Naive B cell (primary cell): ENCODE data around the gene MGST3. TPM values are rescaled to one million over a fixed set of nuclear protein-coding genes. Genes with fewer than 3 reads are reported as not detected.
A peak's percentile ranks its signal among the peaks of the same experiment; 100 is the strongest.
"Not testable (repeated sequence)": the region's sequence is repeated elsewhere in the genome, so short reads cannot be mapped to it uniquely, and the experiment has no call there.

Experiments
- ATAC-seq, 2 donors: fragments of 150-1000 bp; cut with Tn5 transposase; 2 replicates each; pipeline ENCODE4 v1.10.0; 2021; ENCODE audit warnings: low read depth in 2 of 2, mild to moderate bottlenecking in 2 of 2, moderate library complexity in 2 of 2
- DNase-seq: peaks from one replicate; pipeline ENCODE4 v3.0.0; 2022
- H3K27ac Mint-ChIP-seq, 6 donors: one replicate each; pipeline ENCODE4 v1.8.0; 2020 to 2022; ENCODE audit warnings: mild to moderate bottlenecking in 6 of 6, mixed read lengths in 6 of 6, moderate library complexity in 5 of 6, inconsistent platforms in 2 of 6
- H3K27me3 Mint-ChIP-seq, 3 donors: one replicate each; pipeline ENCODE4 v1.8.0; 2021 to 2022; ENCODE audit warnings: mixed read lengths in 3 of 3, mild to moderate bottlenecking in 1 of 3
- H3K36me3 Mint-ChIP-seq, 2 donors: one replicate each; pipeline ENCODE4 v1.8.0; 2020 to 2022; ENCODE audit warnings: mixed read lengths in 2 of 2, inconsistent platforms in 1 of 2, mild to moderate bottlenecking in 1 of 2
- H3K4me1 Mint-ChIP-seq, 3 donors: one replicate each; pipeline ENCODE4 v1.8.0; 2020 to 2022; ENCODE audit warnings: mixed read lengths in 3 of 3, inconsistent platforms in 1 of 3, mild to moderate bottlenecking in 1 of 3, moderate library complexity in 1 of 3
- H3K4me3 Mint-ChIP-seq, 8 donors: one replicate each; pipeline ENCODE4 v1.8.0; 2020 to 2022; ENCODE audit warnings: mild to moderate bottlenecking in 8 of 8, mixed read lengths in 8 of 8, moderate library complexity in 8 of 8, inconsistent platforms in 2 of 8
- H3K9me3 Mint-ChIP-seq, 7 donors: one replicate each; pipeline ENCODE4 v1.8.0; 2020 to 2022; ENCODE audit warnings: mixed read lengths in 7 of 7, mild to moderate bottlenecking in 5 of 7, inconsistent platforms in 2 of 7, moderate library complexity in 1 of 7
- polyA plus RNA-seq, 6 donors: library from polyadenylated mRNA; unstranded; fragments of 300-500 nt; fragmentation: Illumina TruSeq; gene quantifications; one replicate each; pipeline ENCODE4 v1.2.3, GENCODE V29; 2021; ENCODE audit warnings: low read depth in 6 of 6

The MGST3 gene
- polyA plus RNA-seq, 6 donors from 2014 or later: 76.4 to 133 (median 116) TPM

DNA sequence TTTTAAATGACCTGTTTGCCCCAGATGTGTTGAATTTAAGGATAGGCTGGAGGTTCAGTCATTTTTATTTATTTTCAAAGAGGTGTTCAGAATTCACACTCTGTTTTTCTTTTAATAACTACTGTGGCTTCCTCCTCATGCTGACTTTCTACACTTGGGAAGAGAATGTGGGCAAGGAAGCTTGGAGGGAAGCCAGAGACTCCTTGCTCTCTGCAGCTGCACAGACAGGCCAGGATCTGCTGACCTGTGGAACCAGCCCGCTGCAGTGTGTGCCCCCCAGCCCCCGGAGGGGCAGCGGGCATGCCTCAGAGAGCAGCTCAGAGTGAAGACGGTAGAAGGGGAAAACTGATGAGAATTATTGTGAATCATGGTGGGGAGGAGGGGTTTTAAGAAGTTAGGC, 16.9 kb downstream of the MGST3 start:
- Mint-ChIP-seq H3K27me3 (no peaks in the 10 kb centered on the region), H3K4me1 (peaks cover 19 to 25% (median 20%) of the 10 kb centered on the region in 3 donors), H3K4me3 (no peak overlapping the region), H3K27ac (peak overlapping the region in 2 of 6 donors; percentile 33 to 70), H3K9me3 (no peaks in the 10 kb centered on the region), H3K36me3 (no peaks in the 10 kb centered on the region)
- DNase-seq (no peak), ATAC-seq (no peak)

DNA sequence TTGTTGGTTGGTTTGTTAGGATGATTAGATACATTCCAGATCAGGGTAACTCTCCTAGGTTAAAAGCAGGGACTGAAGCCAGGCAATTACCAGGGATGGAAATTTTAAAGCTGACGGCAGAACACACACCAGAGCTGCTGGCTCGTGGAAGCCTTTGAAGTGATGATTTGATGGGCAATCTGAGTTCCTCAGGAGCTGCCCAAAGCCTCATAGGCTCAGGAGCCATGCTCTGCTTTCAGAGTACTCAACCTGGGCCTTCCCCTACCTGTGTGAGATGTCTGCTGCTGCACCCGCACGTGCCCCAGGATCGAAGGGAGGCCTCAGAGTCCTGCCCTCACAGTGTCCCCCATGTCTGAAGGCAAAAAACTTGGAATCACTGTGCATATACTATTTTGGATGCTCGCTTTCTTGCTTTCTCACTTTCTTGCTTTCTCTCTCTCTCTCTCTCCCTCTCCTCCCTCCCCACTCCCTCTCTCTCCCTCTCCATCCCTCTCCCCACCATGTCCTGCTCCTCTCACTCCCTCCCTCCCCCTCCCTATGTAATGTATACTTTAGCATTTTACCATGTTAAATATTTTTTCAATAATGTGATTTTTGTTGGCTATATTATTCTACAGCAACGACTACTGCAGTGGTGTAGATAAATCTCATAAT, 18.0 kb downstream of the MGST3 start:
- Mint-ChIP-seq H3K27me3 (no peaks in the 10 kb centered on the region), H3K4me3 (no peak overlapping the region), H3K9me3 (no peaks in the 10 kb centered on the region), H3K27ac (no peak overlapping the region), H3K36me3 (peaks cover 0 to 3% of the 10 kb centered on the region in 2 donors), H3K4me1 (peaks cover 19 to 25% (median 20%) of the 10 kb centered on the region in 3 donors)
- DNase-seq (no peak), ATAC-seq (no peak)

DNA sequence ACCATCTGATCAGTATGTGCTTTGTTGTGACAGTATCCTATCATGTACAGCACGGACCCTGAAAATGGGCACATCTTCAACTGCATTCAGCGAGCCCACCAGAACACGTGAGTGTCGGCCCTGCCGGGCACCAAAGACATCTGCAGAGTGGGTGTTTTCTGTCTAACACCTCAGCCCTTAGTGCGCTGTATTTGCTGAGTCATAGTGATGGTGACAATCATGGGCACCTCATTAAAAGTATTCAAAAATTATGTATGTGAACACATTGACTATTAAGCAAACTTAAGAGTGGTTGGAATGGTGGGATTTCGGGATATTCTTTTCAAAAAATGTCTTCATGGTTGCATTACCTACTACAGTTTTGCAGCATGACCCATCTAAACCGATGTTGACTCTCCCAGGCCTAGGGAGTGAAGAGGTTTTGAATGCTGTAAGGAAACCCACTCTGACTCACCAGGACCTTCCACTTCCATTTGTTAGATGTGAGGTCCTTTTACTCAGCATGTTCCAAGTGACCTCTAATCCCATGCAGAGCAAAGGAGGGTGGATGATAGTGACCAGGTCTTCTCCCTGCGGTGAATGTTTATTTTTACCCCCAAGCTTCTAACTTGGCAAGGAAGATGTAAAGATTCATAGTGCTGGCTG, 20.1 kb downstream of the MGST3 start:
- no peaks in the 10 kb centered on the region for H3K9me3 Mint-ChIP-seq
- ATAC-seq (no peak), DNase-seq (no peak)
- no peaks in the 10 kb centered on the region for H3K27me3 Mint-ChIP-seq
- no peak overlapping the region for H3K4me3 Mint-ChIP-seq
- peaks cover 8 to 17% (median 9%) of the 10 kb centered on the region in 3 donors for H3K4me1 Mint-ChIP-seq
- no peak overlapping the region for H3K27ac Mint-ChIP-seq
- peaks cover 0 to 14% of the 10 kb centered on the region in 2 donors for H3K36me3 Mint-ChIP-seq

DNA sequence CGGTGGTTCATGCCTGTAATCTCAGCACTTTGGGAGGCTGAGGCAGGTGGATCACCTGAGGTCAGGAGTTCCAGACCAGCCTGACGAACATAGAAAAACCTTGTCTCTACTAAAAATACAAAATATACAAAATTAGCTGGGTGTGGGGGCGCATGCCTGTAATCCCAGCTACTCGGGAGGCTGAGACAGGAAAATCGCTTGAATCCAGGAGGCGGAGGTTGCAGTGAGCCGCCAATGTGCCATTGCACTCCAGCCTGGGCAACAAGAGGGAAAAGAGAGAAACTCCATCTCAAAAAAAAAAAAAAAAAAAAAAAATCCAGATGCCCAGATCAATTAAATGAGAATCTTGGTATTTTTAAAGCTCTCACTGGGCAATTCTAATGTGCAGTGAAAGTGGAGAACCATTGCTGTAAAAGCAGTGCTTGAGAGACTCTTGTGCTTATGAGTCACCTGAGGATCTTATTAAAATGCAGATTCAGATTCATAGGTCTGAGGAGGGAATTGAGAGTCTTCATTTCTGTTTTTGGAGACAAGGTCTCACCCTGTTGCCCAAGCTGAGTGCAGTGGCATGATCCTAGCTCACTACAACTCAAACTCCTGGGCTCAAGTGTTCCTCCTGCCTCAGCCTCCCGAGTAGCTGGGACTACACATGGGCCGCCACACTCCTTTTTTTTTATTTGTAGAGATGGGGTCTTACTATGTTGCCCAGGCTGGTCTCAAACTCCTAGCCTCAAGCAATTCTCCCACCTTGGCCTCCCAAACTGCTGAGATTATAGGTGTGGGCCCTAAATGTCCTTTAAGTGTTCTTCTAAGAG, 27.9 kb downstream of the MGST3 start:
- H3K9me3 Mint-ChIP-seq, ATAC-seq, DNase-seq, H3K27me3 Mint-ChIP-seq, H3K4me1 Mint-ChIP-seq, H3K4me3 Mint-ChIP-seq: not testable (repeated sequence)
- Mint-ChIP-seq H3K27ac (peak overlapping the region in 3 of 6 donors; percentile 7 to 37 (median 22)), H3K36me3 (peaks cover 12 to 26% of the 10 kb centered on the region in 2 donors)

DNA sequence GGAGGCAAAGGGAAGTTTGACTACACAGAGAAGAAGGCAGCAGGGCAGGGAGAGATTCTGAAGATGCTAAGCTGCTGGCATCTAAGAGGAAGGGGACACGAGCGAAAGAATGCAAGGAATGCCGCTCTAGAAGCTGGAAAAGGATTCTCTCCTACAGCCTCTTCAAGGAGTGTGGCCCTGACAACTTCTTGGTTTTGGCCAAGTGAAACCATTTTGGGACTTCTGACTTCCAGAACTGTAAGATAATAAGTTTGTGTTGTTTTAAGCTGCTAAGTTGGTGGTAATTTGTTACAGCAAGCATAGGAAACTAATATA, 28.5 kb downstream of the MGST3 start:
- H3K27ac Mint-ChIP-seq: peak overlapping the region in 1 of 6 donors; percentile 22
- ATAC-seq: no peak
- H3K9me3 Mint-ChIP-seq: no peaks in the 10 kb centered on the region
- no peak overlapping the region for H3K4me3 Mint-ChIP-seq
- no peaks in the 10 kb centered on the region for H3K27me3 Mint-ChIP-seq
- H3K4me1 Mint-ChIP-seq: no peaks in the 10 kb centered on the region
- no peak for DNase-seq
- peaks cover 13 to 26% of the 10 kb centered on the region in 2 donors for H3K36me3 Mint-ChIP-seq

DNA sequence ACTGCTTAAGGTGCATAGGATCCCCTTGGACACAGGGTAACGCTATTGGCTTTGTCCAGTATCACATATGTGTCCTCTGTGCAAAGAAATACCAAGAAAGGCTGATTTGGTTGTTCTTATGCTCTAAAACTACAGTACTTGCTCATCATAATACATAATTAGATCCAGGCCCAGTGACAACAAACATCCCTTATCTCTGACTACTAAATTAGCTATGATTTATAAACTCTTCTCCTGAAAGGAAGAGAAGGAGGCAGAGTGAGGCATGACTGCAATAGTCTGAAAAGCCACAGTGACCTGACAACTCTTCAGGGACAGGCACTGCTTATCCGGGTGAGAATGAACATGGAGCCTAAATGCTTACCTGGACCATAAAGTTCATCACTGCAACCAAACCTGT, 30.7 kb downstream of the MGST3 start:
- Mint-ChIP-seq H3K36me3 (peaks cover 21 to 30% of the 10 kb centered on the region in 2 donors), H3K9me3 (no peaks in the 10 kb centered on the region), H3K27ac (peak overlapping the region in 3 of 6 donors; percentile 39 to 64 (median 53)), H3K4me3 (no peak overlapping the region), H3K27me3 (no peaks in the 10 kb centered on the region), H3K4me1 (peaks cover 0 to 4% (median 0%) of the 10 kb centered on the region in 3 donors)
- no peak for ATAC-seq
- DNase-seq: no peak

DNA sequence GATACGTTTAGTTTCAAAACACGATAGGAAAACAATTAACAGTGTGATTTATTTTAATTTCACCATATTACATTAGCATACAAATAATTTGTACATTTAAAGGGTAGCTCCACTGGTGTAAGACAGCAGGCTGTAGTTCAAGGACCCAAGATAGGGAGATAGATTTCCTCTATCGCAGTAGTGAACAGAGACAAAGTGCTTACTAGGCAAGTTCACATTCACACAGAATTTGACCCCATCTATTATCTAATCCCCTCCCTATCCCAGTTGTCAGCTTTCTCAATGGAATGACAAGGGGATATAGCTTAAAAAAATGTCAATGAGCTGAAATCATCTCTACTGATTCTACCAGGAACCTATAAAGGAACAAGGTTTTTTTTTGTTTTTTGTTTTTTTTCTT, 31.2 kb downstream of the MGST3 start:
- ATAC-seq (no peak), DNase-seq (no peak)
- H3K27me3 Mint-ChIP-seq: no peaks in the 10 kb centered on the region
- H3K36me3 Mint-ChIP-seq: peaks cover 19 to 34% of the 10 kb centered on the region in 2 donors
- H3K4me1 Mint-ChIP-seq: peaks cover 0 to 4% (median 0%) of the 10 kb centered on the region in 3 donors
- peak overlapping the region in 2 of 6 donors; percentile 3 to 12 for H3K27ac Mint-ChIP-seq
- no peak overlapping the region for H3K4me3 Mint-ChIP-seq
- no peaks in the 10 kb centered on the region for H3K9me3 Mint-ChIP-seq

DNA sequence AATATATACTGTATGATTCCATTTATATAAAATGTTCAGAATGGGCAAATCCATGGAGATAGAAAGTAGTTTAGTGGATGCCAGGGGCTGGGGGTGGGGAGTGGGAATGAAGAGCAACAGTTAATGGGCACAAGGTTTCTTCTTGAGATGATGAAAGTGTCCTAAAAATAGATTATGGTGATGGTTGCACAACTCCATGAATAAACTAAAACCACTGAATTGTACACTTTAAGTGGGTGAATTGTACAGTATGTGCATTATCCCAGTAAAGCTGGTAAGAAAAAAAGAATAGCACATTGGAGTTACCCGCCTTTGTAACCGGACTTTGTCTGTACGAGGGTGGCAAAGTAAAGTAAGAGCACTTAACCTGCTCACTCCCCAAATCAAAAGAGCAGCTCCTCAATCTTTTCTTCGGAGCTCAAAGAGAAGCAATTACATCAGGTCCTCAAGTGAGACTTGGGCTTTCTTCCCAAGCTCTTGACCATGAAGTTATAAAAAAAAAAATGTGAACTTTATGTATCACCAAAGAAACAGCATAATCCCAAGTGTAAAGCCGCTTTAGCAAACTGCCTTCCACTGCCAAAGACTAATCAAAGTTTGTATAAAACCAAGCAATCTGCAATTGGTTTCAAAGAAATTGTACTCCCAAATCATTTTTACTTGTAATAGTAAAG, 35.3 kb downstream of the MGST3 start:
- Mint-ChIP-seq H3K27ac (no peak overlapping the region), H3K36me3 (peaks cover 31 to 52% of the 10 kb centered on the region in 2 donors), H3K4me3 (no peak overlapping the region), H3K4me1 (peaks cover 0 to 4% (median 0%) of the 10 kb centered on the region in 3 donors), H3K27me3 (no peaks in the 10 kb centered on the region), H3K9me3 (no peaks in the 10 kb centered on the region)
- ATAC-seq (no peak), DNase-seq (no peak)

DNA sequence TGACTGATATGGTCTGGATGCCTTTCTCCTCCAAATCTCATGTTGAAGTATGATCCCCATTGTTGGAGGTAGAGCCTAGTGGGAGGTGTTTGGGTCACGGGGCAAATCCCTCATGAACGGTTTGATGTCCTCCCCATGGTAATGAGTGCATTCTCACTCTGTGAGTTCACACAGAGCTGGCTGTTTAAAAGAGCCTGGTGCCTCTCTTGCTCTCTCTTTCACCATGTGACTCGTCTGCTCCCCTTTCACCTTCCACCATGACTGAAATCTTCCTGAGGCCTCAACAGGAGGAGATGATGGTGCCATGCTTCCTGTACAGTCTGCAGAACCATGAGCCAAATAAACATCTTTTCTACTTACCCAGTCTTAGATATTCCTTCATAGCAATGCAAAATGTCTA, 37.1 kb downstream of the MGST3 start:
- H3K4me1 Mint-ChIP-seq: peaks cover 2 to 8% (median 5%) of the 10 kb centered on the region in 3 donors
- no peak overlapping the region for H3K4me3 Mint-ChIP-seq
- peaks cover 50 to 64% of the 10 kb centered on the region in 2 donors for H3K36me3 Mint-ChIP-seq
- no peaks in the 10 kb centered on the region for H3K27me3 Mint-ChIP-seq
- ATAC-seq (no peak), DNase-seq (no peak)
- no peak overlapping the region for H3K27ac Mint-ChIP-seq
- H3K9me3 Mint-ChIP-seq: peaks cover 0 to 3% (median 0%) of the 10 kb centered on the region in 7 donors

DNA sequence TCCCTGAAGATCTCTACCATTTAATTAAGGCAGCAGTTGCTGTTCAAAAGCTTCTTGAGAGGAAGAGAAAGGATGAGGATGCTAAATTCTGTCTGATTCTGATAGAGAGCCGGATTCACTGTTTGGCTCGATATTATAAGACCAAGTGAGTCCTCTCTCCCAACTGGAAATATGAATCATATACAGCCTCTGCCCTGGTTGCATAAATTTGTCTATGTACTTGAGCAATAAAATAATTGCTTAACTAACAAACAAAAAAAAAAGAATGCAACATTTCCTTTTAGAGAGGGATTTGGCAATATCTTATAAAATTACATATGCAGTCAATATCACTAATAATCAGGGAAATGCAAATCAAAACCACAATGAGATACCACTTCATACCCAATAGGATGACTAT, 40.5 kb downstream of the MGST3 start:
- H3K36me3 Mint-ChIP-seq: peaks cover 50 to 64% of the 10 kb centered on the region in 2 donors
- ATAC-seq (no peak), DNase-seq (no peak)
- peaks cover 5 to 13% (median 11%) of the 10 kb centered on the region in 3 donors for H3K4me1 Mint-ChIP-seq
- peaks cover 0 to 3% (median 0%) of the 10 kb centered on the region in 7 donors for H3K9me3 Mint-ChIP-seq
- no peaks in the 10 kb centered on the region for H3K27me3 Mint-ChIP-seq
- no peak overlapping the region for H3K4me3 Mint-ChIP-seq
- peak overlapping the region in 1 of 6 donors; percentile 18 for H3K27ac Mint-ChIP-seq

DNA sequence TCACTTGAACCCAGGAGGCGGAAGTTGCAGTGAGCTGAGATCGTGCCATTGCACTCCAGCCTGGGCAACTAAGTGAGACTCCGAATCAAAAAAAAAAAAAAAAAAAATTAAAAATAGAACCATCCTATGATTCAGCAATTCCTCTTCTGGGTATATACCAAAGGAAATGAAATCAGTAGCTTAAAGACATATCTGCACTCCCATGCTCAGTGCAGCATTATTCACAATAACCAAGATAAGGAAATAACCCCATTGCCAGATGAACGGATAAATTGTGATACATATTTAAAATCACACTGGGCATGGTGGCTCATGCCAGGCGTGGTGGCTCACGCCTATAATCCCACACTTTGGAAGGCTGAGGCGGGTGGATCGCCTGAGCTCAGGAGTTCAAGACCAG, 43.6 kb downstream of the MGST3 start:
- Mint-ChIP-seq H3K9me3 (peaks cover 0 to 3% (median 0%) of the 10 kb centered on the region in 7 donors), H3K27me3 (no peaks in the 10 kb centered on the region), H3K4me1 (peaks cover 5 to 13% (median 11%) of the 10 kb centered on the region in 3 donors), H3K27ac (peak overlapping the region in 1 of 6 donors; percentile 9), H3K4me3 (no peak overlapping the region), H3K36me3 (peaks cover 40 to 61% of the 10 kb centered on the region in 2 donors)
- ATAC-seq: no peak
- no peak for DNase-seq

DNA sequence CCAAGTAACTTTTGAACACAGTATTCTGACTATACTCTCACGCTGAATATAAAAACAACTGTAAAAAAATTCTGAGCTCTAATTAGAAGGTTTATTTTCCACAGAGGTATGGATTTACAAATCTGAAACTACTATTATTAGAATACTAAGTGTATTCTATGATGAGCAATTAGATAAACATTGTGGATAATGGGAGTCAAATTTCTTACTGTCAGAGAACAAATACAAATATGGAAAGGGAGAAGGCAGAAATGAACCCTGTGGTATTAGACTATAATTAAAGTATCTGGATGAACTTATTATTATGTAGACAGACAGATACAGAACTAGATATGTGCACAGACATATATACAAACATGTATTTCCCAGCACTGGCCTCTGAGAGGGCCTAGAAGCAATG, 44.8 kb downstream of the MGST3 start:
- Mint-ChIP-seq H3K4me3 (no peak overlapping the region), H3K9me3 (peaks cover 0 to 3% (median 0%) of the 10 kb centered on the region in 7 donors), H3K27ac (peak overlapping the region in 2 of 6 donors; percentile 11 to 75), H3K36me3 (peaks cover 49 to 62% of the 10 kb centered on the region in 2 donors), H3K27me3 (no peaks in the 10 kb centered on the region), H3K4me1 (peaks cover 5 to 13% (median 11%) of the 10 kb centered on the region in 3 donors)
- ATAC-seq: no peak
- no peak for DNase-seq

DNA sequence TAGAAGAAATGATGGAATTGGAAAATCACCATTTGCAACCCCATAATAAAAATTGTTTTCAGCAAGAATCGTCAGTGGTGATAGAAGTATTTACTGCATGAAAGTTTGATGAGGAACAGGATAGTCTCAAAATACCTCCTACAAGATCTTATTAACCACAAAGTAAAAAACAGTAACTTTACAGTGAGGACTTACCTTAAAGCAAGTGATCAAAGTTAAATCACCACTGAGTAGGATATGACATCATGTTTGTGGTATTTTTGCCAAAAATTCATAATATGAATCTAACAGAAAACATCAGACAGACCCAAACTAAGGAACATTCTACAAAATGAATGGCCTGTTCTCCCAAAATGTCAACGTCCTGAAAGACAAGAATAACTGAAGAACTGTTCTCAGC, 47.5 kb downstream of the MGST3 start:
- Mint-ChIP-seq H3K27ac (peak overlapping the region in 2 of 6 donors; percentile 46 to 52), H3K4me3 (no peak overlapping the region), H3K27me3 (no peaks in the 10 kb centered on the region), H3K36me3 (peaks cover 47 to 53% of the 10 kb centered on the region in 2 donors), H3K9me3 (no peaks in the 10 kb centered on the region), H3K4me1 (peaks cover 0 to 12% (median 4%) of the 10 kb centered on the region in 3 donors)
- ATAC-seq (no peak), DNase-seq (no peak)
